Gastroesophageal sphincter (tissue), 4 donors: ENCODE measurements around the gene ATAD2B. TPM values are rescaled to one million over a fixed set of nuclear protein-coding genes. Genes with fewer than 3 reads are reported as not detected.

Experiments
- ATAC-seq: fragments of 150-250 bp; one replicate; pipeline ENCODE4 v1.9.1; 2016; ENCODE audit warnings: mild to moderate bottlenecking, moderate library complexity
- H3K27ac ChIP-seq, 4 donors: fragments of 200-600 bp; sonication (generic) in 3 of 4; 1 replicate in 3 of 4; 2 replicates in 1 of 4; pipeline ENCODE4 v1.5.1; 2016 to 2019
- H3K27me3 ChIP-seq: fragments of 200-600 bp; sonication (generic); one replicate; pipeline ENCODE4 v1.5.1; 2019
- H3K36me3 ChIP-seq, 2 donors: fragments of 200-600 bp; sonication (generic); one replicate each; pipeline ENCODE4 v1.5.1; 2019; ENCODE audit warnings: control low read depth in 1 of 2
- H3K4me1 ChIP-seq, 3 donors: fragments of 200-600 bp; sonication (generic); 1 replicate in 2 of 3; 2 replicates in 1 of 3; pipeline ENCODE4 v1.5.1; 2016 to 2019; ENCODE audit warnings: control low read depth in 2 of 3
- H3K4me3 ChIP-seq, 2 donors: fragments of 200-600 bp; sonication (generic); one replicate each; pipeline ENCODE4 v1.5.1; 2019; ENCODE audit warnings: mild to moderate bottlenecking in 1 of 2, moderate library complexity in 1 of 2
- H3K9me3 ChIP-seq, 3 donors: fragments of 200-600 bp; sonication (generic); one replicate each; pipeline ENCODE4 v1.5.1; 2017 to 2019; ENCODE audit warnings: control low read depth in 2 of 3
- EP300 ChIP-seq: sonication (generic); formaldehyde crosslinking; IDR thresholded peaks from one replicate; pipeline ENCODE4 v1.6.1; 2017; ENCODE audit warnings: antibody characterized with exemption, mild to moderate bottlenecking
- POLR2A ChIP-seq, 2 donors: fragments of 450-650 bp; IDR thresholded peaks; one replicate each; pipeline ENCODE4 v1.6.1; 2017; ENCODE audit warnings: antibody characterized with exemption in 2 of 2, mild to moderate bottlenecking in 2 of 2, moderate library complexity in 1 of 2
- POLR2AphosphoS5 ChIP-seq: sonication (generic); formaldehyde crosslinking; IDR thresholded peaks from one replicate; pipeline ENCODE4 v1.6.1; 2017; ENCODE audit warnings: antibody characterized with exemption
- WGBS, 2 donors: methylation state at CpG; one replicate each; pipeline ENCODE4 v1.1.5; 2018; ENCODE audit warnings: low coverage in 1 of 2; 5-methylcytosine and 5-hydroxymethylcytosine counted together
- total RNA-seq, 4 donors: library from RNA; depleted of rRNA; stranded (reverse); fragments of >200 nt; gene quantifications; one replicate each; pipeline ENCODE4 v1.1.0, GENCODE V29; 2016
- TF ChIP-seq, protein P1 (sequence below), 4 experiments: fragments of 200-600 bp in 2 of 4; fragments of 450-650 bp in 2 of 4; sonication (generic) in 1 of 4; IDR thresholded peaks; one replicate each; pipeline ENCODE4 v1.5.1; 2017 to 2019; ENCODE audit warnings: antibody characterized with exemption in 4 of 4, mild to moderate bottlenecking in 2 of 4, moderate library complexity in 2 of 4

The ATAD2B gene
- total RNA-seq, 4 donors from 2014 or later, result 10.4 to 36.1 (median 16.8) TPM

DNA sequence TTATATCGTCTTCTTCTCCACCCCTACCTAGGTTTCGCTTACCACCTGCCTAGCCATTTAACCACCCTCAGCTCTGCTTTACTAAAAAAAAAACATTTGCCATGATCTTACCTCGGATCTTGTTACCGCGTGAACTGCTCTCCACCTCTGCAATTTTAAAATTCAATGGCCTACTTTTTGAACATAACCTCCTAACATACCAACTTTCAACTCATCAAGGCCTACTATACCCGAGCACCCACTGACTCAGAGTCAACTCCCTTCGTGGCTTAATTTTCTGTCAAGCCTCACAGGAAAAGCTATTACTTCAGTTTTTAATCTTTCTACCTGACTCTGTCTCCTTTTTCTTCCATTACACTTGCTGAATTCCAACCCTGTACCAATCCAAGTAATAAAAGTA, 55.7 kb downstream of the ATAD2B start:
- Histone ChIP-seq H3K27ac (no peak overlapping the region), H3K4me1 (no peaks in the 10 kb centered on the region), H3K4me3 (no peak overlapping the region), H3K36me3 (peaks cover 0 to 87% of the 10 kb centered on the region in 2 donors), H3K9me3 (no peaks in the 10 kb centered on the region), H3K27me3 (no peaks in the 10 kb centered on the region)
- no peak for TF ChIP-seq POLR2AphosphoS5
- TF ChIP-seq EP300, result no peak
- no peak for TF ChIP-seq POLR2A (IDR thresholded peaks at IDR 0.05)
- TF ChIP-seq, protein P1, sequence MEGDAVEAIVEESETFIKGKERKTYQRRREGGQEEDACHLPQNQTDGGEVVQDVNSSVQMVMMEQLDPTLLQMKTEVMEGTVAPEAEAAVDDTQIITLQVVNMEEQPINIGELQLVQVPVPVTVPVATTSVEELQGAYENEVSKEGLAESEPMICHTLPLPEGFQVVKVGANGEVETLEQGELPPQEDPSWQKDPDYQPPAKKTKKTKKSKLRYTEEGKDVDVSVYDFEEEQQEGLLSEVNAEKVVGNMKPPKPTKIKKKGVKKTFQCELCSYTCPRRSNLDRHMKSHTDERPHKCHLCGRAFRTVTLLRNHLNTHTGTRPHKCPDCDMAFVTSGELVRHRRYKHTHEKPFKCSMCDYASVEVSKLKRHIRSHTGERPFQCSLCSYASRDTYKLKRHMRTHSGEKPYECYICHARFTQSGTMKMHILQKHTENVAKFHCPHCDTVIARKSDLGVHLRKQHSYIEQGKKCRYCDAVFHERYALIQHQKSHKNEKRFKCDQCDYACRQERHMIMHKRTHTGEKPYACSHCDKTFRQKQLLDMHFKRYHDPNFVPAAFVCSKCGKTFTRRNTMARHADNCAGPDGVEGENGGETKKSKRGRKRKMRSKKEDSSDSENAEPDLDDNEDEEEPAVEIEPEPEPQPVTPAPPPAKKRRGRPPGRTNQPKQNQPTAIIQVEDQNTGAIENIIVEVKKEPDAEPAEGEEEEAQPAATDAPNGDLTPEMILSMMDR (IDR thresholded peaks at IDR 0.05), result no peak
- no peak for ATAC-seq
- WGBS, 2 donors, result 94 to 100% methylated on average over 7 of the region's 7 CpGs

DNA sequence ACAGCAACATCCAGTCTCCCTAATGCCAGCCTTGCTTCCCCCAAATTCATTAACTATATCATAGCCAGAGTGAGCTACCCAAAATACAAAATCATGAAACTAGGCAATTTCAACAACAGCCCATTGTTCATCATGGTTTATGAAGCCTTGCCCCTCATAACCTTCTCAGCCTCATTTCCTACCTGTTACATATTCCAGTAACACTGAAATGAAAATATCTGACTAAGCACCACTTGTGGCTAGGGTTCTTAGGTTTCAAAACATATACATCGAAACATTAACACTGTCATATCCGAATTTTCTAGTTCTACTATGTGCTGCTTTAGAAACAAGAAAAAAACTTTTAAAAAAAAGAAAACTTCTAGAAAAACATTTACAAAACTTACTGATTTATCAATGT, 59.5 kb downstream of the ATAD2B start:
- WGBS, 2 donors, result 95% methylated on average over 2 of the region's 2 CpGs; no CpG with 5 or more reads in 1 of the 2 donors

DNA sequence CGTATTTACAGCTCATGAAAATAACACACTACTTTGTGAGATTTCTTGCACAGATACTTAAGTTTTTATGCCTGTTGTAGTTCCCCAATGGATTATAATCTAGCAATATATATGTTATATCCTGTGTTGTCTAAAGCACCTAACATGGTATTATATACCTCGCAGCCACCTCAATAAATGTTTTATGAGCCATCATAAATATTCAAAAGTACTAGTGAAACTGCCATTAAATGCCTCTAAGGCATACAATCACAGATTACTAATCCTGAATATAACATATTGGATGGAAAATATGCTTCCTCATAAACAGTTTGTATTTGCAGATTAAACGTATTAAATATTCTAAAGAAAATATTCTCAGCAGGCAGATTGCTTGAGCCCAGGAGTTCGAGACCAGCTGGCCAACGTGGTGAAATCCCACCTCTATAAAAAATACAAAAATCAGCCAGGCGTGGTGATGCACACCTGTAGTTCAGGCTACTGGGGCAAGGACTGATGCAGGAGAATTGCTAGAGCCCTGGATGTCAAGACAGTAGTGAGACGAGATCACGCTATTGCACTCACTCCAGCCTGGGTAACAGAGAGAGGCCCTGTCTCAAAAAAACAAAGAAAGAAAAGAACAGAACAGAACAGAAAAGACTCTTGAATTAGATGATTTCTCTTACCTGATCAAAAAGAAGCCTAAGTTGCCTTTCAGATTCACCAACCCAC, 64.1 kb downstream of the ATAD2B start:
- no peaks in the 10 kb centered on the region for H3K27me3 ChIP-seq
- WGBS, 2 donors, result 92 to 93% methylated on average over 8 of the region's 8 CpGs
- no peaks in the 10 kb centered on the region for H3K4me1 ChIP-seq
- ATAC-seq, result no peak
- peaks cover 0 to 87% of the 10 kb centered on the region in 2 donors for H3K36me3 ChIP-seq
- H3K9me3 ChIP-seq, result no peaks in the 10 kb centered on the region
- H3K4me3 ChIP-seq, result no peak overlapping the region
- TF ChIP-seq EP300 (no peak), POLR2AphosphoS5 (no peak), POLR2A (IDR thresholded peaks at IDR 0.05) (no peak)
- TF ChIP-seq, protein P1 (IDR thresholded peaks at IDR 0.05), result no peak
- no peak overlapping the region for H3K27ac ChIP-seq

More for the DNA sequence above, 59.5 kb downstream of the ATAD2B start:
- ATAC-seq, result no peak
- H3K36me3 ChIP-seq, result peaks cover 0 to 86% of the 10 kb centered on the region in 2 donors
- no peak overlapping the region for H3K27ac ChIP-seq
- H3K27me3 ChIP-seq, result no peaks in the 10 kb centered on the region
- no peaks in the 10 kb centered on the region for H3K4me1 ChIP-seq
- no peak overlapping the region for H3K4me3 ChIP-seq
- H3K9me3 ChIP-seq, result no peaks in the 10 kb centered on the region
- no peak for TF ChIP-seq EP300
- TF ChIP-seq POLR2AphosphoS5, result no peak
- TF ChIP-seq, protein P1 (IDR thresholded peaks at IDR 0.05), result no peak
- no peak for TF ChIP-seq POLR2A (IDR thresholded peaks at IDR 0.05)

DNA sequence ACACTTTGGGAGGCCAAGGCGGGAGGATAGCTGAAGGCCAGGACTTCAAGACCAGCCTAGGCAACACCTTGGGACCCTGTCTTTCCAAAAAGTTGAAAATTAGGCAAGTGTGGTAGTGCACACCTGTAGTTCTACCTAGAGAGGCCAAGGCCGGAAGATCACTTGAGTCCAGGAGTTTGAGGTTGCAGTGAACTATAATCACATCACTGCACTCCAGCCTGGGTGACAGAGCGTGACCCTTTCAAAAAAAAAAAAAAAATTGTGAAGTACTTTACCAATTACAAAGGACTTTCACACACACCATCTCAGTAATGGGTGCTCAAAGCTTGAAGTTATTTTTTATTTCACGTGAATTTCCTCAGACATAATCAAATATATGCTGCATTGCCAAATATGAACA, 65.0 kb downstream of the ATAD2B start:
- H3K27ac ChIP-seq, result no peak overlapping the region
- H3K4me3 ChIP-seq, result no peak overlapping the region
- 96 to 97% methylated on average over 2 to 3 of the region's 4 CpGs for WGBS, 2 donors
- H3K36me3 ChIP-seq, result peaks cover 0 to 86% of the 10 kb centered on the region in 2 donors
- H3K4me1 ChIP-seq, result no peaks in the 10 kb centered on the region
- H3K27me3 ChIP-seq, result no peaks in the 10 kb centered on the region
- no peak for ATAC-seq
- H3K9me3 ChIP-seq, result no peaks in the 10 kb centered on the region
- TF ChIP-seq POLR2A (IDR thresholded peaks at IDR 0.05) (no peak), POLR2AphosphoS5 (no peak), EP300 (no peak)
- TF ChIP-seq, protein P1 (IDR thresholded peaks at IDR 0.05), result no peak

DNA sequence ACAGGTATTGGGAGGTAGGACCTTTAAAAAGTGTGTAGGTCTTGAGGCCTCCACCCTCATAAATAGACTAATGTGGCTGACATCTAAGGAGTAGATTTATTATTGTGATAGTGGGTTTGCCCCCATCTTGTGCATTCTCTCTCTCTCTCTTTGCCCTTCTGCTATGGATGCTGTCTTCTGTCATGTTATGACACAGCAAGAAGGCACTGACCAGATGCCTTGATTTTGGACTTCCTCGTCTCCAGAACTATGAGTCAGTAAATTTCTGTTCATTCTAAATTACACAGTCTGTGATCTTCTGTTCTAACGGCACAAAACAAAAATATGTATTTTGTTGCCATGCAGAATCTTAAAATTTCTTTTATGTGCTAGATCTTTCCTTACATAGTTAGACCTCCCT, 66.9 kb downstream of the ATAD2B start:
- H3K9me3 ChIP-seq, result no peaks in the 10 kb centered on the region
- 68 to 82% methylated on average over 2 of the region's 2 CpGs for WGBS, 2 donors
- H3K4me1 ChIP-seq, result no peaks in the 10 kb centered on the region
- no peak overlapping the region for H3K4me3 ChIP-seq
- TF ChIP-seq POLR2A (IDR thresholded peaks at IDR 0.05) (no peak), POLR2AphosphoS5 (no peak), EP300 (no peak)
- TF ChIP-seq, protein P1 (IDR thresholded peaks at IDR 0.05), result no peak
- peaks cover 0 to 86% of the 10 kb centered on the region in 2 donors for H3K36me3 ChIP-seq
- H3K27me3 ChIP-seq, result no peaks in the 10 kb centered on the region
- ATAC-seq, result no peak
- no peak overlapping the region for H3K27ac ChIP-seq
